Germinal center (tissue), 1 donor: Measurements from ENCODE around the gene PTPRM.

Experiments
- DNase-seq: peaks from one replicate; pipeline ENCODE4 v3.0.0; 2012; ENCODE audit warnings: mixed read lengths, low spot score

PTPRM gene

GRCh38 chr18:8117006-8117371, 549.9 kb downstream of the PTPRM start:
- no peak for DNase-seq

- no peak for DNase-seq
Measured at GRCh38 chr18:8121101-8121500, 554.0 kb downstream of the PTPRM start.

- no peak for DNase-seq
Measured at GRCh38 chr18:8121942-8122480, 554.9 kb downstream of the PTPRM start.

GRCh38 chr18:8124232-8125146, 557.4 kb downstream of the PTPRM start:
- DNase-seq, result no peak

GRCh38 chr18:8130096-8130495, 563.0 kb downstream of the PTPRM start:
- no peak for DNase-seq

- DNase-seq, result no peak
Measured at GRCh38 chr18:8133032-8133431, 565.9 kb downstream of the PTPRM start.

- DNase-seq, result no peak
Measured at GRCh38 chr18:8133888-8134287, 566.8 kb downstream of the PTPRM start.

GRCh38 chr18:8139127-8139527, 572.0 kb downstream of the PTPRM start:
- no peak for DNase-seq

- DNase-seq, result no peak
Measured at GRCh38 chr18:8139891-8140406, 572.8 kb downstream of the PTPRM start.

GRCh38 chr18:8140841-8141501, 573.9 kb downstream of the PTPRM start:
- DNase-seq, result no peak

GRCh38 chr18:8142131-8142711, 575.1 kb downstream of the PTPRM start:
- DNase-seq, result no peak

GRCh38 chr18:8142932-8143331, 575.8 kb downstream of the PTPRM start:
- DNase-seq, result no peak

- DNase-seq, result no peak
Measured at GRCh38 chr18:8151181-8151580, 584.1 kb downstream of the PTPRM start.

GRCh38 chr18:8153887-8154583, 586.9 kb downstream of the PTPRM start:
- DNase-seq, result no peak

GRCh38 chr18:8162802-8163201, 595.7 kb downstream of the PTPRM start:
- no peak for DNase-seq

GRCh38 chr18:8163286-8163959, 596.3 kb downstream of the PTPRM start:
- no peak for DNase-seq

- no peak for DNase-seq
Measured at GRCh38 chr18:8165095-8165494, 598.0 kb downstream of the PTPRM start.

- DNase-seq, result no peak
Measured at GRCh38 chr18:8167026-8167425, 599.9 kb downstream of the PTPRM start.

- DNase-seq, result no peak
Measured at GRCh38 chr18:8167673-8168072, 600.6 kb downstream of the PTPRM start.

GRCh38 chr18:8169722-8170121, 602.6 kb downstream of the PTPRM start:
- no peak for DNase-seq

- no peak for DNase-seq
Measured at GRCh38 chr18:8174771-8175170, 607.7 kb downstream of the PTPRM start.
